T-helper 17 cell (primary cell): Measurements from ENCODE around the gene ANKS3. TPM values are rescaled to one million over a fixed set of nuclear protein-coding genes. Genes with fewer than 3 reads are reported as not detected.

Source experiments
- ATAC-seq: fragments of 150-1000 bp; cut with Tn5 transposase; 2 replicates; pipeline ENCODE4 v1.10.0; 2021; ENCODE audit warnings: mild to moderate bottlenecking, moderate library complexity
- DNase-seq, 3 donors: peaks; one replicate each; pipeline versions ENCODE4 v3.0.0 to v3.0.0-alpha.2; 2020 to 2021
- H3K9me3 ChIP-seq: one replicate; pipeline ENCODE4 v1.7.0; 2013; ENCODE audit warnings: low read length, mild to moderate bottlenecking; ENCODE audit not compliant: control insufficient read depth, poor library complexity, severe bottlenecking
- H3K27ac Mint-ChIP-seq: one replicate; pipeline ENCODE4 v1.8.0; 2022; ENCODE audit warnings: mild to moderate bottlenecking, moderate library complexity, mixed read lengths
- H3K27me3 Mint-ChIP-seq: one replicate; pipeline ENCODE4 v1.8.0; 2022; ENCODE audit warnings: mixed read lengths
- H3K36me3 Mint-ChIP-seq: one replicate; pipeline ENCODE4 v1.8.0; 2022; ENCODE audit warnings: low read depth, mixed read lengths
- H3K4me1 Mint-ChIP-seq: one replicate; pipeline ENCODE4 v1.8.0; 2022; ENCODE audit warnings: mild to moderate bottlenecking, mixed read lengths
- H3K4me3 Mint-ChIP-seq: one replicate; pipeline ENCODE4 v1.8.0; 2022; ENCODE audit warnings: mild to moderate bottlenecking, moderate library complexity, mixed read lengths
- total RNA-seq, 4 donors: library from RNA in 2 of 4; stranded (reverse) in 2 of 4; gene quantifications; one replicate each; pipeline ENCODE4 v1.2.3 and lab custom pipeline; 2022 to 2026

The ANKS3 gene
- total RNA-seq, 2 donors from 2014 or later: 15.6 to 20.0 TPM

DNA sequence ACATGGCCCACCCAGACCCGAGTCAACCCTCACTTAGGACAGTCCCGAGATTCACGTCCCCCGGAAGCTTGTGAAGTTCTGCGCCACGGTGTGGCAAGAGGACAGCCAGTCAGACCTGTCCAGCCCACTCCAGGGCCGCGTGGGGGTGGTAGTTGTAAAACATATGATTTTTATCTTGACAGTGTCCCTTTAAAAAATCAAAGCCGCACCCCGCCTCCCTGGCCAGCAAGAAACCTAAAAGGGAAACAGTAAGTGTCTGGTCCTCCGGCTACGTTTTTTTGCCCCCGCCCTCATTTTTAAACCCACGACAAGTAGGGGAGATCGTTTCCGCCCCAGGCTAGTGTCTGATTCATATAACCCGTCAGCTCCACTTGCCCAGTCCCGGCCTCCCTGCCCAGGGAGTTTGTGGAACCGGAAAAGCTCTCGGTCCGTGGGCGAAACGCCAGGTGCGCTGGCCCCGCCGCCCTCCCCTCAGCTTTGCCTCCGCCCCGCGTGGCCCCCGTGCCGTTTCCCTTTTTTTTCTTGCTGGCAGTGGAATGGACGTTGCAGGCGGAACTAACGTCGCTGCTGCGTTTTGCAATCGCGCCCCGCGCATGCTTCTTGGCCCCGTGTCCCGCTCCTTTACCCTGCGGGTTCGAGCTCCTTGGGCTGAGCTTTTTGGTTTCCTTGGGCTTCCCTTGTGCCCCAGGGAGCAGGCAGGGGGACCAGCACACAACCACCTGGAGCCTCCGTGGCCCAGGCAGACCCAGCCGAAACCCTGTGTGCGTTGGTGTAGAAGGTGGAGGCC, 54.0 kb downstream of the ANKS3 start:
- H3K27ac Mint-ChIP-seq: no peak overlapping the region
- ATAC-seq (no peak), DNase-seq (no peak)
- H3K4me3 Mint-ChIP-seq: no peak overlapping the region
- no peaks in the 10 kb centered on the region for H3K27me3 Mint-ChIP-seq
- peaks cover 27% of the 10 kb centered on the region for H3K4me1 Mint-ChIP-seq
- peaks cover 8% of the 10 kb centered on the region for H3K36me3 Mint-ChIP-seq
- H3K9me3 ChIP-seq: no peaks in the 10 kb centered on the region

DNA sequence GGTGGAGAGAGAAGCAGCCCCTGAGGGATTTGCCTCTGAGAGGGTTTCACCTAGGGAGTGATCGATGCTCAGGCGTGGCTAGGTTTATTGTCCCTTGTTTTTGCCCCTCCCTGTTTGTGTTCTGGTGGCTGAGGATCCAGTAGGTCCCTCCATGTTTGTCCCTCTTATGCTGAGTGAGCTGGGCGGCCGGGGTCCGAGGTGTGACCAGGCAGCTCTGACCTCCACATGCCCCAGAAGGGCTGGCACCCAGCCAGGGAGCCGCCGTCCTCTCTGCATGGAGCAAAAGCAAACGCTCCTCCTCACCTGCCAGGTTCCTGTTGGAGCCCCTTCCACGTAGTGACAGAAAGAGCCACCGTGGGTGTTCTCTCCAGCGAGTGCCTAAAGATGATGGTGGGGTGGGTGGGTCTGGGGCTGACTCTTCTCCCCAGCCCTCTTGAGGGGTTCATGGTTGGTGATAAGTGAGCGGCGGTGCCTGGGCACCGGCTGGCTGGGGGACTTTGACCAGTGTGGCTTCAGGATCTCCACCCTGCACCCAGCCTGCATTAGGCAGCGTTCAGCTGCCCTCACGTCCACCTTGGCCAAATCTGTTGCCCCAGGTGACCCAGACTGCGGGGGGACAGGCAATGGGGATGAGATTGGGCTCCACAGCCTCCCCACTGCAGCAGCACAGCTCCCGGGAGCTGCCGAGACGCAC, 54.8 kb downstream of the ANKS3 start:
- no peaks in the 10 kb centered on the region for H3K9me3 ChIP-seq
- Mint-ChIP-seq H3K27ac (peak overlapping the region; percentile 61), H3K4me3 (no peak overlapping the region), H3K4me1 (peaks cover 25% of the 10 kb centered on the region), H3K27me3 (no peaks in the 10 kb centered on the region), H3K36me3 (peaks cover 6% of the 10 kb centered on the region)
- no peak for ATAC-seq
- no peak for DNase-seq

DNA sequence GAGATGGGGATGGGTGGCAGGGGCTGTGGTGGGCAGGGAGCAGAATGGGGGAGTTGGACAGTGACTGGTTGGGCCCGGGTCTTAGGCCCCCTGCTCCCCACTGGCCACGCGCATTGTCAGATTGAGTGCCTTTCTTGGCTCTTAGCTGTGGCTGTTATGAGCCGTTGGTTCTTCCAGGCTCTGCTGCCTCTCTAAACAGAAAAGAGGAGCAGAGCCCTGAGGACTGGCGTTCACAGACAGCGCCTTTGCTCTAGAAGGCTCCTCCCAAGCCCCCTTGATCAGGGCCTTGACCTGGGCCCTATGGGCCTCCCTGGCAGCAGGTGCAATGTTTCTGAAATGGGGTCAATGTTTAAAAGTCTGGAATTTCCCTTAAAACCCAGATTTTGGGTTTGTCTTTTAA, 55.5 kb downstream of the ANKS3 start:
- Mint-ChIP-seq H3K4me3 (peak overlapping the region; percentile 5), H3K4me1 (peaks cover 25% of the 10 kb centered on the region), H3K27me3 (no peaks in the 10 kb centered on the region), H3K36me3 (peaks cover 6% of the 10 kb centered on the region), H3K27ac (peak overlapping the region; percentile 61)
- no peak for DNase-seq
- ATAC-seq: no peak
- no peaks in the 10 kb centered on the region for H3K9me3 ChIP-seq

DNA sequence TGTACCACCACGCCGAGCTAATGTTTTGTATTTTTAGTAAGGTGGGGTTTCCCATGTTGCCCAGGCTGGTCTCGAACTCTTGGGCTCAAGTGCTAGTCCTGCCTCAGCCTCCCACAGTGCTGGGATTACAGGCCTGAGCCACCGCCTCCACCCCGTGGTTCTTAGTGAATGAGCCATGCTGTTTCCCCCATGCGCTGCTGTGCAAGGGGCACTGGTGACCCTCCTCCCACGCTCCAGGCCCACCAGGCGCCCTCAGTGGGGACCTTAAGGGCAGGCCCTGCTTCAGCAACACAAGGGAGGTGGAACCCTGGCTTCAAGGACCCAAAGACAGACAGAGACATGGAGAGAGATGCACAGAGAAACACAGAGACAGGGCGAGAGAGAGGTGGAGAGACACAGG, 56.1 kb downstream of the ANKS3 start:
- ATAC-seq: no peak

DNA sequence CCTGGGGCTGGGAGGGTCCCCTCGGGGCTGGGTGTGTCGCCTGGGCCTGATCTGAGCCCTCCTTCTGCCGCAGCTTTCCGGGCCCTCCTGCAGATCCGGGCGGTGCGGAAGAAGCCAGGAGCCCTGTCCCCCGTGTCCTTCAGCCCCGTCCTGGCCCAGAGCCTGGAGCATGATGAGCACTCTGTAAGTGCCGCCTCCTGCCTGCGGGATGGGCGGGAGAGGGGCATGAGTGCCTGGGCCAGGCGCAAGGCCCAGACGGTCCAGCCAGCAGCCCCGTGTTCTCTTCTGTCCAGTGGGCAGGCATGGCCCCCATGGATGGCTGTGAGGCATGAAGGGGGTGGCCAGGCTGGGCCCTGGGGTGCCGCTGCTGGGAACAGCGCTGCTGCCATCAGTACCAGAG, 56.7 kb downstream of the ANKS3 start:
- H3K4me3 Mint-ChIP-seq: no peak overlapping the region
- H3K4me1 Mint-ChIP-seq: peaks cover 25% of the 10 kb centered on the region
- no peak for ATAC-seq
- H3K9me3 ChIP-seq: no peaks in the 10 kb centered on the region
- no peak for DNase-seq
- peaks cover 6% of the 10 kb centered on the region for H3K36me3 Mint-ChIP-seq
- H3K27ac Mint-ChIP-seq: peak overlapping the region; percentile 95
- H3K27me3 Mint-ChIP-seq: no peaks in the 10 kb centered on the region

More for the DNA sequence above, 56.1 kb downstream of the ANKS3 start:
- peaks cover 6% of the 10 kb centered on the region for H3K36me3 Mint-ChIP-seq
- H3K27ac Mint-ChIP-seq: peak overlapping the region; percentile 61
- DNase-seq: no peak
- H3K27me3 Mint-ChIP-seq: no peaks in the 10 kb centered on the region
- H3K4me1 Mint-ChIP-seq: peaks cover 25% of the 10 kb centered on the region
- peak overlapping the region; percentile 19 for H3K4me3 Mint-ChIP-seq
- no peaks in the 10 kb centered on the region for H3K9me3 ChIP-seq

DNA sequence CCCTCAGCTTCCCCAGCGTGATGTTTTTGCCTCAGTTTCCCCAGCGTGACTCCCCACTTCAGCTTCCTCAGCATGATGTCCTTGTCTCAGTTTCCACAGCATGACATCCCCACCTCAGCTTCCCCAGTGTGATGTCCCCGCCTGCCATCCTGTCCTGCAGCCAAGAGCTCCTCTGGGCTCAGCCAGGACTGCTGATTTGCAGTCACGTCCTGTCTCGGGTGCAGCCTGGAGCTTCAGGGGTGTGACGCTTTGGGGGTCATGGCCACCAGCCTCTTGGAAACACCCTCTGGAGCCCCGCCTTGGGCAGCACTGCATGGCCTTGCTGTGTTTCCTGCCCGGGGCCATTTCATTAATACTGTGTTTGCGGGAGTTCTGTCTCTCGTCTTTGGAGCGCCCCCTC, 57.2 kb downstream of the ANKS3 start:
- DNase-seq: no peak
- H3K27ac Mint-ChIP-seq: peak overlapping the region; percentile 95

DNA sequence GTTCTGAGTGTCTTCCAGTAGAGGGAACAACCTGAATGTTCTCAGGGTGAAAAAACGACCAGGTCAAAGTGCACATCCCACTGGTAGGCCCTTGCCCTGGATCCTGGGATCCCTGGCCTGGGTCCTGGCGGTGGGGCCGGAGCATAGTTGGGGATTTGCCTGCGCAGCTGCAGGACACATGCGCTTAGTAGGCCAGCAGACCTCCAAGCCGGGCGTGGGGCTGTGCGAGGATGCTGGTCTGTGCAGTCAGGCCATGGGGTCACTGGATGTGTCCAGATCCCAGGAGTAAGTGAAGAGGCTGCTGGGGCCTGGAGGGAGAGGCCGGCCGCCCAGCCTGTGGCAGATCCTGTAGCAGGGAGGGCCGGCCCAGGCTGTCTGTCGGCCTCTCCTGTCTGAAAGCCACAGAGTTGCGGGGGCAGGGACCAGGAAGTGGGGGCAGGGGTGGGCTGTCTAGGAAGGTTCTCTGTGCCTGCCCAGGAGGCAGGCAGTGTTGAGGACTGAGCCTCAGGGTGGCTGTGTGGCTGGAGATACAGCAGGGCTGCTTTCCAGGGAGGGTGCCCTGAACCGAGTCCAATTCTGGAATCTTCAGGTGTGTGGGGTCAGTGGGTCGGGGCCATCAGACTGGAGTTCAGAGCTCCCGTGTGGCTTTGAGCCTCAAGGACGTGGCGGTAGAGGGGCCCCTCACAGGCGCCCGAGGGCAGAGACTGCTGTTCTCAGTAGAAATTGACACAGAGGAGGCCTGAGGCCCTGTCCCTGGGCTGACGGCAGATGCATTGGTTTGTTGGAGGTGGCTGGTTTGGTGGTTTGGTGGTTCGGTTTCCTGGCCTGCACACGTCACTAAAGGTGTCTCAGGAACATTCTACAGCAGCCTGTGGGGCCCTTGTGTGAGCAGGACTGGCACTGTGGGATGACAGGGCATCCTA, 57.9 kb downstream of the ANKS3 start:
- peaks cover 23% of the 10 kb centered on the region for H3K4me1 Mint-ChIP-seq
- ATAC-seq (peak; percentile 95), DNase-seq (peak in 2 of 3 donors; percentile 43 to 46)
- peaks cover 4% of the 10 kb centered on the region for H3K36me3 Mint-ChIP-seq
- no peaks in the 10 kb centered on the region for H3K9me3 ChIP-seq
- H3K27me3 Mint-ChIP-seq: no peaks in the 10 kb centered on the region
- peak overlapping the region; percentile 95 for H3K27ac Mint-ChIP-seq
- peak overlapping the region; percentile 78 for H3K4me3 Mint-ChIP-seq

More for the DNA sequence above, 57.2 kb downstream of the ANKS3 start:
- no peaks in the 10 kb centered on the region for H3K9me3 ChIP-seq
- H3K36me3 Mint-ChIP-seq: peaks cover 6% of the 10 kb centered on the region
- H3K4me3 Mint-ChIP-seq: peak overlapping the region; percentile 78
- peaks cover 23% of the 10 kb centered on the region for H3K4me1 Mint-ChIP-seq
- peak; percentile 5 for ATAC-seq
- no peaks in the 10 kb centered on the region for H3K27me3 Mint-ChIP-seq

DNA sequence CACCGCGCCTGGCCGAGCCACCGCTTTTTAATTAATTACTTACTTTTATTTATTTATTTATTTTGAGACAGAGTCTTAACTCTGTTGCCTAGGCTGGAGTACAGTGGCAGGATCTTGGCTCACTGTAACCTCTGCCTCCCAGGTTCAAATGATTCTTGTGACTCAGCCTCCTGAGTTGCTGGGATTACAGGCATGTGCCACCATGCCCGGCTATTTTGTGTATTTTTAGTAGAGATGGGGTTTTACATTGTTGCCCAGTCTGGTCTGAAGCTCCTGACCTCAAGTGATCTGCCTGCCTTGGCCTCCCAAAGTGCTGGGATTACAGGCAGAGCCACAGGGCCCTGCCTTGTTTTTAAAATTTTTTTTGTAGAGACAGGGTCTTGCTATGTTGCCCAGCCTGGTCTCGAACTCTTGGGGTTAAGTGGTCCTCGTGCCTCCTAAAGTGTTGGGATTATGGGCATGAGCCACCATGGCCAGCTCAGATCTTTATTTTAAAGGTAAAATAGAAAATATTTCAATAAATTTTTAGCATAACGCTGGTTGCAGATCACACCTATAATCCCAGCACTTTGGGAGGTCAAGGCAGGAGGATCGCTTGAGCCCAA, 59.0 kb downstream of the ANKS3 start:
- Mint-ChIP-seq H3K4me3 (peak overlapping the region; percentile 78), H3K27me3 (no peaks in the 10 kb centered on the region), H3K4me1 (peaks cover 23% of the 10 kb centered on the region), H3K36me3 (peaks cover 4% of the 10 kb centered on the region), H3K27ac (peak overlapping the region; percentile 95)
- DNase-seq (no peak), ATAC-seq (no peak)
- no peaks in the 10 kb centered on the region for H3K9me3 ChIP-seq

DNA sequence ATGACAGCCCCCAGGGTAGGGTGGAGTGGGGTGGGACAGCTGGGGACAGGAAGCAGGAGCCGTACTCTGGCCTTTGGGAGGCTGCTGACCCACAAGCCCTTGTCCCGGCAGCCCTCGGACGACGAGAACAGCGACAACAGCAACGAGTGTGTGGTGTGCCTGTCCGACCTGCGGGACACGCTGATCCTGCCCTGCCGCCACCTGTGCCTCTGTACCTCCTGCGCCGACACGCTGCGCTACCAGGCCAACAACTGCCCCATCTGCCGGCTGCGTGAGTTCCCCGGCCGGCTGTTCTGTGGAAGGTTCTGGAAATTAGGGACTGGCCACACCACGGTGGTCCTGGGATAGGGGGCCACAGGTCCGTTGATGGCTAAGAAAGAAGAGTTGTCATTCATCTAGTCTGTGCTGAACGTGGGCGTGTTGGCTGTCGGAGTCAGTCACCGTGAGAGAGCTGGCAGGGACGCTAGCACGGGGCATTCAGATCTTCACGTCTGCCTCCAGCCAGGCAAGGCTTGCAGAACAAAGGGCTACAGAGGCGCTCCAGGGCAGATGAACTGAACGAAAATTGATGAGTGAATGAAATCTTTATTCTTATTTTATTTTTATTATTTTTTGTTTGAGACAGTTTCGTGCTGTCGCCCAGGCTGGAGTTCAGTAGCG, 60.6 kb downstream of the ANKS3 start:
- H3K9me3 ChIP-seq: no peaks in the 10 kb centered on the region
- Mint-ChIP-seq H3K27me3 (no peaks in the 10 kb centered on the region), H3K4me1 (peaks cover 26% of the 10 kb centered on the region), H3K36me3 (peaks cover 4% of the 10 kb centered on the region), H3K27ac (peak overlapping the region; percentile 51), H3K4me3 (no peak overlapping the region)
- DNase-seq (no peak), ATAC-seq (no peak)

DNA sequence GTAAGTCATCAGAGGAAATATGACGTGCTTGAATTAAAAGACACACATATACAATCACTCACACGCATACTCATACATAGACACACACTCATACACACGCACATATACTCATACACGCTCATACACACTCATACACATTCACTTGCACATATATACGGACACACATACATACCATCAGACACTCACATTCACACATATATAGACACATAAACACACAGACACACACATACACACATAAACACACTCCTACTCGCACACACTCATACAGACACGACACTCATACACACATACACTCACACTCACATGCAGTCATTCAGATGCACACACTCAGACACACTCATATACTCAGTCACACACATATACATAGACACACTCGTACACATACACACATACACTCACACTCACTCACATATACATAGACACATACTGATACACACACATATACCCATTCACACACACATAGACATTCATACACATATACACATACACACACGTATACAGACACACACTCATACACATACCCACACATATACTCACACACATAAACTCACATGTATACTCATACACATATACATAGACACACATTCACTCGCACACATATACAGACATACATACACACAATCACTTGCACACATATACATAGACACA, 65.6 kb downstream of the ANKS3 start:
- Mint-ChIP-seq H3K27me3 (no peaks in the 10 kb centered on the region), H3K4me3 (no peak overlapping the region), H3K27ac (no peak overlapping the region), H3K4me1 (peaks cover 29% of the 10 kb centered on the region), H3K36me3 (no peaks in the 10 kb centered on the region)
- no peak for ATAC-seq
- no peak for DNase-seq
- H3K9me3 ChIP-seq: no peaks in the 10 kb centered on the region

DNA sequence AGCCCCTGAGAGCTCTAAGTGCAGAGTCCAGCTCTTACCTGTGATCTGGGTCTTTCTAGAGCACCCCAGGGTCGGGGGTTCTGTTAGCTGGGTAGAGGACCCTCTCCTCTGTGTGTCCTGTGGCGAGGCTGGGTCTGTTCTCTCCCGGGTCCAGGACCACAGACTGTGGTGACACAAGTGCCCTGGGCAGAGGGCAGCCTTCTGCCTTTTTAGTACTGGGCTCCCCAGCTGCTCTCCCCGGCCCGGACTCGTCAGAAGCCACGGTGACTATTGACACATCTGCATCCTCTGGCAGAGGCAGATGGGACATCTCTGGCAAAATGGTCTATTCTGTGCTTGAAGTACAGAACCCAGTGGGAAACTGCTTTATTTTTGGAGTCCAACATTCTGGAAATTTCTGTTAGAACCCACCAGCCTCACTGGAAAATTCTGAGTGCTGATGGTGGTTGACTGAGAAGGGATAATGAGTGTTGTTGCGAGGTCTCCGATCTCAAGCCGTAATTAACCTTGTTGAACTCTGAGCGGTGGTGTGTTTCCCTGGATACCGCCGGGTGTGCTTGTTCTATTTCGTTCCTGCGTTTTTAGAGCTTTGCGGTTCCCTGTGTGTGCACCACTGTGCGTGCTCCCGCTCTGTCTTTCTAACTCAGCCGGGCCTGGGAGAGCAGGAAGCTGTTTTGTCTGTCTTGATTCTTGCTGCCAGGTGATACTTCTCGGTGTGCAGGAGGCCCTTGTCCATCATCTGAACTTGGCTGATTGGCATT, 66.7 kb downstream of the ANKS3 start:
- Mint-ChIP-seq H3K27ac (no peak overlapping the region), H3K36me3 (no peaks in the 10 kb centered on the region), H3K4me1 (peaks cover 32% of the 10 kb centered on the region), H3K4me3 (no peak overlapping the region), H3K27me3 (no peaks in the 10 kb centered on the region)
- ATAC-seq (no peak), DNase-seq (no peak)
- H3K9me3 ChIP-seq: no peaks in the 10 kb centered on the region
